HepG2 (cell line): ENCODE data around the gene MTA2. TPM values are rescaled to one million over a fixed set of nuclear protein-coding genes. Genes with fewer than 3 reads are reported as not detected.

Experiments
- GMEB2 ChIP-seq: IDR thresholded peaks from 2 replicates; pipeline ENCODE4 v1.6.1; 2016; ENCODE audit warnings: missing biosample characterization, missing genetic modification reagents, low read depth
- HMGA1 ChIP-seq: sonication (generic); formaldehyde crosslinking; conservative IDR thresholded peaks from 2 replicates; pipeline ENCODE4 v1.4.0; 2020; ENCODE audit warnings: missing genetic modification reagents
- MIER2 ChIP-seq: IDR thresholded peaks from 2 replicates; pipeline ENCODE4 v1.6.1; 2016; ENCODE audit warnings: missing biosample characterization, missing genetic modification reagents
- MLLT10 ChIP-seq: sonication (generic); formaldehyde crosslinking; IDR thresholded peaks from 2 replicates; pipeline ENCODE4 v1.4.0; 2020; ENCODE audit warnings: missing genetic modification reagents
- NBN ChIP-seq: fragments of 450-650 bp; conservative IDR thresholded peaks from 2 replicates; pipeline ENCODE4 v1.6.1; 2017
- NR2F2 ChIP-seq: IDR thresholded peaks from 2 replicates; pipeline ENCODE4 v1.6.1; 2012; ENCODE audit warnings: low read depth, inconsistent platforms, borderline replicate concordance
- PAXIP1 ChIP-seq: sonication (generic); formaldehyde crosslinking; conservative IDR thresholded peaks from 2 replicates; pipeline ENCODE4 v1.4.0; 2020; ENCODE audit warnings: mild to moderate bottlenecking, missing genetic modification reagents, moderate library complexity
- RBM39 ChIP-seq: fragments of 200-400 bp; formaldehyde crosslinking; IDR thresholded peaks from one replicate; pipeline ENCODE4 v1.6.1; 2018; ENCODE audit warnings: antibody characterized with exemption, mild to moderate bottlenecking, low read depth, low read length; ENCODE audit not compliant: poor library complexity, severe bottlenecking
- SMAD9 ChIP-seq: sonication (generic); formaldehyde crosslinking; IDR thresholded peaks from 2 replicates; pipeline ENCODE4 v1.5.1; 2020; ENCODE audit warnings: mild to moderate bottlenecking, missing genetic modification reagents
- TEAD3 ChIP-seq: optimal IDR thresholded peaks from 2 replicates; pipeline ENCODE3; 2016; ENCODE audit warnings: borderline replicate concordance
- ZFP36L1 ChIP-seq: sonication (generic); formaldehyde crosslinking; IDR thresholded peaks from 2 replicates; pipeline ENCODE4 v1.8.0; 2022; ENCODE audit warnings: mild to moderate bottlenecking, missing genetic modification reagents, moderate library complexity
- ZNF207 ChIP-seq: fragments of 450-650 bp; IDR thresholded peaks from 2 replicates; pipeline ENCODE4 v1.6.1; 2016; ENCODE audit warnings: antibody characterized with exemption, borderline replicate concordance
- ZNF230 ChIP-seq: sonication (generic); formaldehyde crosslinking; IDR thresholded peaks from 2 replicates; pipeline ENCODE4 v1.4.0; 2020; ENCODE audit warnings: mild to moderate bottlenecking, missing genetic modification reagents
- ZNF251 ChIP-seq: sonication (generic); formaldehyde crosslinking; IDR thresholded peaks from 2 replicates; pipeline ENCODE4 v1.9.0; 2021; ENCODE audit warnings: mild to moderate bottlenecking, missing genetic modification reagents
- ZNF264 ChIP-seq: sonication (generic); formaldehyde crosslinking; IDR thresholded peaks from 2 replicates; pipeline ENCODE4 v1.4.0; 2020; ENCODE audit warnings: missing genetic modification reagents
- ZNF282 ChIP-seq: fragments of 450-650 bp; IDR thresholded peaks from 2 replicates; pipeline ENCODE4 v1.6.1; 2018; ENCODE audit not compliant: partially characterized antibody
- ZNF33A ChIP-seq: sonication (generic); formaldehyde crosslinking; IDR thresholded peaks from 2 replicates; pipeline ENCODE4 v1.5.1; 2020; ENCODE audit warnings: missing genetic modification reagents, mild to moderate bottlenecking, moderate library complexity, borderline replicate concordance
- ZNF567 ChIP-seq: sonication (generic); formaldehyde crosslinking; IDR thresholded peaks from 2 replicates; pipeline ENCODE4 v1.8.1; 2023; ENCODE audit warnings: mild to moderate bottlenecking, missing genetic modification reagents, borderline replicate concordance
- ZNF598 ChIP-seq: sonication (generic); formaldehyde crosslinking; IDR thresholded peaks from 2 replicates; pipeline ENCODE4 v1.5.1; 2020; ENCODE audit warnings: mild to moderate bottlenecking, missing genetic modification reagents, borderline replicate concordance
- ZNF616 ChIP-seq: sonication (generic); formaldehyde crosslinking; IDR thresholded peaks from 2 replicates; pipeline ENCODE4 v1.5.0; 2020; ENCODE audit warnings: low read depth, mild to moderate bottlenecking, missing genetic modification reagents
- ZNF776 ChIP-seq: sonication (generic); formaldehyde crosslinking; IDR thresholded peaks from 2 replicates; pipeline ENCODE4 v1.4.0; 2020; ENCODE audit warnings: mild to moderate bottlenecking, missing genetic modification reagents
- ZNF891 ChIP-seq: sonication (generic); formaldehyde crosslinking; IDR thresholded peaks from 2 replicates; pipeline ENCODE4 v1.5.0; 2020; ENCODE audit warnings: mild to moderate bottlenecking, missing genetic modification reagents
- ZXDC ChIP-seq: sonication (generic); formaldehyde crosslinking; IDR thresholded peaks from 2 replicates; pipeline ENCODE4 v1.5.0; 2020; ENCODE audit warnings: mild to moderate bottlenecking, missing genetic modification reagents
- polyA plus RNA-seq, 8 experiments: library from polyadenylated mRNA; depleted of rRNA in 3 of 8; stranded (reverse) in 7 of 8; unstranded in 1 of 8; fragments of >200 nt; fragmentation: Illumina TruSeq in 4 of 8; extraction: Trizol in 4 of 8; gene quantifications; 2 replicates each; pipeline versions ENCODE4 v1.2.1 to v1.2.3, GENCODE V29; 2011 to 2016; ENCODE audit warnings: low read depth in 4 of 8, missing spikeins in 1 of 8, mixed read lengths in 1 of 8; ENCODE audit not compliant: insufficient read depth in 1 of 8
- total RNA-seq, 5 experiments: library from RNA; depleted of rRNA; stranded (reverse); fragments of >200 nt; fragmentation: Illumina TruSeq; extraction: Trizol; gene quantifications; 2 replicates each; pipeline ENCODE4 v1.2.3, GENCODE V29; 2016; ENCODE audit warnings: low read depth in 1 of 5

The MTA2 gene
- total and polyA plus RNA-seq, 2 of the 13 experiments (the other 11 are each of a cell fraction or from before 2014, with no cell fraction given): 14.0 to 70.0 TPM

- TF ChIP-seq ZNF616 (CRISPR knock-in tag): peak; percentile 28; the same call in 1 of the 2 replicates
- TF ChIP-seq ZFP36L1 (CRISPR knock-in tag): peak; percentile 88
- peak; percentile 94 for TF ChIP-seq ZNF891 (CRISPR knock-in tag)
- TF ChIP-seq ZNF230 (CRISPR knock-in tag): no peak; the same call in 1 of the 2 replicates
- no peak for TF ChIP-seq NBN
- peak; percentile 75; the same call in 1 of the 2 replicates for TF ChIP-seq ZNF264
- no peak for TF ChIP-seq ZNF567 (CRISPR knock-in tag)
- peak; percentile 73 for TF ChIP-seq RBM39
- TF ChIP-seq NR2F2: peak; percentile 41; the same call in 1 of the 2 replicates
- TF ChIP-seq ZNF33A: no peak
- TF ChIP-seq PAXIP1: peak; percentile 57
- peak; percentile 91 for TF ChIP-seq TEAD3 (CRISPR knock-in tag)
- TF ChIP-seq ZNF207: no peak
- TF ChIP-seq HMGA1: no peak
- no peak; the same call in 1 of the 2 replicates for TF ChIP-seq MIER2 (CRISPR knock-in tag)
- peak; percentile 92; the same call in 1 of the 2 replicates for TF ChIP-seq SMAD9
- no peak for TF ChIP-seq GMEB2 (CRISPR knock-in tag)
- TF ChIP-seq ZXDC (CRISPR knock-in tag): 0 out of 2 replicates have a peak, but pooled peaks have one; percentile 48
- TF ChIP-seq ZNF251 (CRISPR knock-in tag): no peak
- TF ChIP-seq ZNF282: no peak
- peak; percentile 85 for TF ChIP-seq ZNF776 (CRISPR knock-in tag)
- TF ChIP-seq MLLT10 (CRISPR knock-in tag): no peak
- peak; percentile 84; the same call in 1 of the 2 replicates for TF ChIP-seq ZNF598 (CRISPR knock-in tag)
Measured at GRCh38 chr11:62621567-62622470, 20.2 kb upstream of the MTA2 start, which contains the start of gene B3GAT3 (continued).
